GM23338 (cell line): ENCODE measurements around the gene FSIP1.

Source experiments
- CREB1 ChIP-seq: fragments of 250-450 bp; sonication (Bioruptor Pico); IDR thresholded peaks from 2 replicates; pipeline ENCODE4 v1.5.0; 2020; ENCODE audit warnings: low read depth, mild to moderate bottlenecking, moderate library complexity
- CTCF ChIP-seq, 2 experiments: fragments of 200-600 bp in 1 of 2; sonication (generic) in 1 of 2; conservative IDR thresholded peaks; 2 replicates each; pipeline versions ENCODE4 v1.5.1 to v1.6.1; 2016 to 2017; ENCODE audit warnings: antibody characterized with exemption in 2 of 2, low read depth in 2 of 2, mild to moderate bottlenecking in 2 of 2, moderate library complexity in 1 of 2
- ETS1 ChIP-seq: IDR thresholded peaks from 2 replicates; pipeline ENCODE4 v1.6.1; 2016; ENCODE audit warnings: antibody characterized with exemption
- EZH2 ChIP-seq: fragments of 200-600 bp; sonication (generic); IDR thresholded peaks from one replicate; pipeline ENCODE4 v1.8.0; 2017; ENCODE audit warnings: antibody characterized with exemption, mild to moderate bottlenecking, low read depth; ENCODE audit not compliant: unreplicated experiment
- EZH2phosphoT487 ChIP-seq: fragments of 200-600 bp; sonication (generic); IDR thresholded peaks from one replicate; pipeline ENCODE4 v1.8.1; 2018; ENCODE audit warnings: antibody characterized with exemption; ENCODE audit not compliant: unreplicated experiment
- JUNB ChIP-seq: IDR thresholded peaks from one replicate; pipeline ENCODE4 v1.6.1; 2016; ENCODE audit warnings: antibody characterized with exemption; ENCODE audit not compliant: unreplicated experiment
- NANOG ChIP-seq: IDR thresholded peaks from 2 replicates; pipeline ENCODE4 v1.6.1; 2016; ENCODE audit warnings: antibody characterized with exemption, borderline replicate concordance
- POLR2AphosphoS5 ChIP-seq: IDR thresholded peaks from 2 replicates; pipeline ENCODE4 v1.6.1; 2016; ENCODE audit warnings: antibody characterized with exemption, low read depth
- REST ChIP-seq: IDR thresholded peaks from one replicate; pipeline ENCODE4 v1.6.1; 2018; ENCODE audit warnings: antibody characterized with exemption; ENCODE audit not compliant: unreplicated experiment
- STAT1 ChIP-seq: IDR thresholded peaks from one replicate; pipeline ENCODE4 v1.6.1; 2016; ENCODE audit warnings: antibody characterized with exemption; ENCODE audit not compliant: unreplicated experiment
- ZNF114 ChIP-seq: fragments of 250-450 bp; sonication (Bioruptor Pico); IDR thresholded peaks from 2 replicates; pipeline ENCODE4 v1.5.0; 2020; ENCODE audit warnings: mild to moderate bottlenecking, moderate library complexity
- ZNF331 ChIP-seq: fragments of 250-450 bp; sonication (Bioruptor Pico); IDR thresholded peaks from 2 replicates; pipeline ENCODE4 v1.5.0; 2020; ENCODE audit warnings: low read depth, mild to moderate bottlenecking, moderate library complexity
- ZNF462 ChIP-seq: fragments of 250-450 bp; sonication (Bioruptor Pico); IDR thresholded peaks from 2 replicates; pipeline ENCODE4 v1.5.0; 2020; ENCODE audit warnings: mild to moderate bottlenecking, moderate library complexity

- TF ChIP-seq CTCF (conservative IDR thresholded peaks at IDR 0.05; ENCODE audit: low read depth in 2 of 2), result no peak
- no peak for TF ChIP-seq EZH2
- TF ChIP-seq CREB1 (CRISPR knock-in tag), result no peak
- TF ChIP-seq REST, result no peak
- TF ChIP-seq ZNF331, result no peak
- no peak for TF ChIP-seq POLR2AphosphoS5
- TF ChIP-seq ETS1, result no peak
- TF ChIP-seq NANOG, result no peak
- no peak for TF ChIP-seq STAT1
- no peak for TF ChIP-seq EZH2phosphoT487
- TF ChIP-seq ZNF114, result no peak
- TF ChIP-seq JUNB, result no peak
- no peak for TF ChIP-seq ZNF462 (CRISPR knock-in tag)
These were observed 41.4 kb downstream of the FSIP1 start for GRCh38 chr15:39741258-39741657.
